ENCODE measurements around the gene PIBF1.

PIBF1 gene

GRCh38 chr13:73060251-73061160, 278.6 kb downstream of the PIBF1 start:
- peak; percentile 31 for DNase-seq (ENCODE audit: low spot score)

- DNase-seq (ENCODE audit: low spot score) = no peak
Observed at GRCh38 chr13:73061473-73061872, 279.5 kb downstream of the PIBF1 start.

- no peak for DNase-seq (ENCODE audit: low spot score)
Observed at GRCh38 chr13:73061876-73062275, 279.9 kb downstream of the PIBF1 start.

GRCh38 chr13:73062468-73062867, 280.5 kb downstream of the PIBF1 start:
- no peak for DNase-seq (ENCODE audit: low spot score)

- DNase-seq (ENCODE audit: low spot score) = no peak
Observed at GRCh38 chr13:73063166-73063565, 281.2 kb downstream of the PIBF1 start.

GRCh38 chr13:73065036-73065435, 283.1 kb downstream of the PIBF1 start:
- no peak for DNase-seq (ENCODE audit: low spot score)

- DNase-seq (ENCODE audit: low spot score) = no peak
Observed at GRCh38 chr13:73065665-73066340, 283.9 kb downstream of the PIBF1 start.

Data from kidney capillary endothelial cell (primary cell).